Choroid plexus epithelial cell (primary cell): ENCODE measurements around the gene ZNHIT3.

Experiments
- DNase-seq: peaks from one replicate; pipeline ENCODE4 v3.0.0-alpha.2; 2010; ENCODE audit warnings: low read depth
- H3K4me3 ChIP-seq: 2 replicates; pipeline ENCODE4 v1.5.1; 2011; ENCODE audit warnings: low read depth, mild to moderate bottlenecking, control low read depth, low read length, moderate library complexity
- CTCF ChIP-seq: conservative IDR thresholded peaks from 2 replicates; pipeline ENCODE4 v1.5.1; 2011; ENCODE audit warnings: low read depth, mild to moderate bottlenecking, control low read depth, inconsistent platforms, low read length, moderate library complexity

Gene ZNHIT3

GRCh38 chr17:36500745-36501225 is 14.3 kb downstream of the ZNHIT3 start:
- no peak for DNase-seq
- H3K4me3 ChIP-seq, result no peak overlapping the region
- no peak for TF ChIP-seq CTCF

GRCh38 chr17:36501351-36501750 is 14.9 kb downstream of the ZNHIT3 start:
- TF ChIP-seq CTCF, result no peak
- no peak for DNase-seq
- no peak overlapping the region for H3K4me3 ChIP-seq

GRCh38 chr17:36501963-36502362 is 15.5 kb downstream of the ZNHIT3 start:
- TF ChIP-seq CTCF, result no peak
- DNase-seq, result no peak
- H3K4me3 ChIP-seq, result no peak overlapping the region

GRCh38 chr17:36503456-36504155 is 17.1 kb downstream of the ZNHIT3 start:
- H3K4me3 ChIP-seq, result no peak overlapping the region
- DNase-seq, result no peak
- no peak for TF ChIP-seq CTCF

- DNase-seq, result no peak
- no peak overlapping the region for H3K4me3 ChIP-seq
- no peak for TF ChIP-seq CTCF
These were observed 17.7 kb downstream of the ZNHIT3 start for GRCh38 chr17:36504156-36504545.

- TF ChIP-seq CTCF, result no peak
- no peak for DNase-seq
- no peak overlapping the region for H3K4me3 ChIP-seq
These were observed 18.7 kb downstream of the ZNHIT3 start for GRCh38 chr17:36505171-36505570.

- no peak for DNase-seq
- H3K4me3 ChIP-seq, result no peak overlapping the region
- no peak for TF ChIP-seq CTCF
These were observed 19.9 kb downstream of the ZNHIT3 start for GRCh38 chr17:36506249-36506826.
